NCI-H526 treated with DMSO at 0.1 percent for 48 hours (cell line): ENCODE measurements around the gene TTC9C.
"Not testable (repeated sequence)": the region's sequence is repeated elsewhere in the genome, so short reads cannot be mapped to it uniquely, and the experiment has no call there.

ENCODE experiments used
- DNase-seq: peaks from one replicate; lab custom pipeline; 2025; lab: John Stamatoyannopoulos, UW

The TTC9C gene, protein sequence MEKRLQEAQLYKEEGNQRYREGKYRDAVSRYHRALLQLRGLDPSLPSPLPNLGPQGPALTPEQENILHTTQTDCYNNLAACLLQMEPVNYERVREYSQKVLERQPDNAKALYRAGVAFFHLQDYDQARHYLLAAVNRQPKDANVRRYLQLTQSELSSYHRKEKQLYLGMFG

GRCh38 chr11:62728171-62728988 is at the start of gene TTC9C:
Gene TTC9C, plus strand, starts transcription at chr11:62728486. Its CDS starts 363 bp downstream, at chr11:62728849.
- DNase-seq, result peak; percentile 83

DNA sequence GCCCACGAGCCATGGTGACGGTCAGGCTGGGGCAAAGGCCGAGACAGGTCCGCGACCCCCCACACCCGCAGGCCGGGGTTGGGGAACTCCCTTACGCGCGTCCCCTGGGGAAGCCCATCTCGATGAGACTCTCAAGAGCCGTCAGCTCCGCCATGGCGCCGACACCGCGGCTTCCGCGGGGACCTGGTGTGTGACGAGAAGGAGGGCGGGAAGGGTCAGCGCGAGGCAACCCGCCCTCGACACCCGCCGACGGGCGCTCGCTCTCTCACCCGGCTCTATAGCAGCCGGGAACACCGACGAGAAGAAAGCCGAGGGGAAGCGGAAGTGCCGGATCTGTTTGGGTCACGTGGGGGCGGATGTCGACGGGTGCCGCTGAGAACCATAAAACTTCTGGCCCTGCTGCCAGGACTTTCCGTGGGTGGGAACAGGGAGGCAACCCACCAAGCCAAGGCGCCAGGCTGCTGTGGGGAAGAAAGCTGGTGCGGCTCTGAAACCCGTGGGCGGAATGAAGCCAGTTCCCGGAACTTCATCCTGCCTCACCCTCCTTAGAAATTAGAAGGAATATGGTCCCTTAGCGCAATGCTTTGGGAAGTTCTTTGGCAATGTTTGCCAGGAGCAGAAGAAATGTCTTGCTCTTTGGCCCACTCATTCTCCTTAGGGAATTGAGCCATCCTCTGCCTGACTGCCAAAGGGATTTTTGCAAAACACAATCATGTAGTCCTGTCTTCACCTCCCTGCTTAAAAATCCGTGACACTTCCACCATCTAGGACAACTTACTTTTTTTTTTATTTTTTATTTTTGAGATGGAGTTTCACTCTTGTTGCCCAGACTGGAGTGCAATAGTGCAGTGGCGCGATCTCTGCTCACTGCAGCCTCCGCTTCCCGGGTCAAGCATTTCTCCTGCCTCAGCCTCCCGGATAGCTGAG is 49.3 kb upstream of the TTC9C start, which contains the start of gene UBXN1:
Gene UBXN1 (minus strand): TSS at position 304 of the 927 bp plus-strand sequence. CDS start 150 bp downstream, at position 154.
- peak; percentile 93 for DNase-seq

GRCh38 chr11:62680825-62681240 is 47.5 kb upstream of the TTC9C start:
- DNase-seq, result peak; percentile 70

GRCh38 chr11:62682518-62682917 is 45.8 kb upstream of the TTC9C start:
- no peak for DNase-seq

- DNase-seq, result no peak
These were observed 40.5 kb upstream of the TTC9C start for GRCh38 chr11:62687508-62688396.

DNA sequence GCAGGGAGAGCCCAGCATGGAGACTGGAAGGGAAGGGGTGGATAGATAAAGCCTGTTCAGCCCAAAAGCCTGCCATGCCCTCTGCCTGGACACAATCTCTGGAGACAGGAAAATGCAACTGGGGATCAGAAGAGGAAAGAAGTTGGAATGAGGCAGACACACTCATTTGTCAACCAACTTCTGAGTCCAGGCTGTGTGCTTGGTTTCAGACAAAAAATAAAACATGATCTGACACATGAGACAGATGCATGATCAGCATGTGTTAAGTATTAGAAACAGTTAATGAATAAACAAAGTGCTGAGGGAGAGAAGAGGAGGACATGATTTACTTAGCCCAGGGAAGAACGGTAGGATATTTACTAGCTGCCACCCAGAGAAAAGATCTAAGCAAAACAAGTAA is 39.8 kb upstream of the TTC9C start:
- no peak for DNase-seq

DNA sequence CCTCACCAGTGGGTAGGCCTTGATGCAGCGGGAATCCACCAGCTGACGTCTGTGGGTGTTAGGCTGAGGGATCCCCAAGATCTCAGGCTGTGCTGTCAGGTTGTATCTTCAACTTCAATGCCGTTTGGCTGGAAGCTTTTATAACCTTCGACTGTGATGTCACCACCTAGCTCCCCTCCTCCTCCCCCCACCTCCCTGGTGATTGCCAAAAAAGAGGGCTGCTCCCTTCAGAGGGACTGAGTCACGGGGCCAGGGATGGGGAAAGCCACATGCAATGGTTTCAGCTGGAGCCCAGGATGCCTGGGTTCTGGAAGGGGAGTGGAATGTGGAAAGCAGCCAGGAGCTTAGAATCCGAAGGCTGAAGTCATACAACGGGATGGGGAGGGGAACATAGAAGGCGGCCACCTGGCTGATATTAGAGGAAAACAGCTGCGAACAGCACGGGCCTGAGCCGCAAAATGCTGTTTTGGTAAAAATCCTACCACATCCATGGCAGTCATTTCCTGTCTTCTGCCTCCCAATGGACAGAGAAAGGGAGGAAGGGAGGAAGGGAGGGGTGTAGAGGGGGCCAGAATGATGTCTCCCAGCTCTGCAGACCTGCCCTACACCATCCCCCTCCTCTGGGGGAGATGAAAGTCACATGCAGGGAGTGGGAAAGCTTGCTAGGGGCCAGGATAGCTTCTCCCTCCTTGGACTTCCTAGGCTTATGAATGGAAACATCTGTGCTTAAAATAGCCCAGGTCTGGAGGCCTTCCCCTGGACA is 38.7 kb upstream of the TTC9C start, which contains the start of gene LRRN4CL:
Gene LRRN4CL (minus strand): TSS at position 110 of the 763 bp plus-strand sequence. CDS start 1,022 bp downstream, outside the sequence.
- no peak for DNase-seq

- not testable (repeated sequence) for DNase-seq
These were observed 34.7 kb upstream of the TTC9C start for GRCh38 chr11:62693624-62694023.

- peak; percentile 51 for DNase-seq
These were observed 33.7 kb upstream of the TTC9C start for GRCh38 chr11:62694455-62695167.

GRCh38 chr11:62702246-62702645 is 26.0 kb upstream of the TTC9C start:
- no peak for DNase-seq

DNA sequence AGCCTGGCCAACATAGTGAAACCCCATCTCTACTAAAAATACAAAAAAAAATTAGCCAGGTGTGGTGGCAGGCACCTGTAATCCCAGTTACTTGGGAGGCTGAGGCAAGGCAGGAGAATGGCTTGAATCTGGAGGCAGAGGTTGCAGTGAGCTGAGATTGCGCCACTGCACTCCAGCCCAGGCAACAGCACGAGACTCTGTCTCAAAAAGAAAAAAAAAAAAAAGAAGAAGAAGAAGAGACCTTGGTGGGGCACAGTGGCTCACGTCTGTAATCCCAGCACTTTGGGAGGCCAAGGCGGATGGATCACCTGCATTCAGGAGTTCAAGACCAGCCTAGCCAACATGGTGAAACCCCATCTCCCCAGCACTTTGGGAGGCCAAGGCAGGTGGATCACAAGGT is 24.4 kb upstream of the TTC9C start:
- not testable (repeated sequence) for DNase-seq

DNA sequence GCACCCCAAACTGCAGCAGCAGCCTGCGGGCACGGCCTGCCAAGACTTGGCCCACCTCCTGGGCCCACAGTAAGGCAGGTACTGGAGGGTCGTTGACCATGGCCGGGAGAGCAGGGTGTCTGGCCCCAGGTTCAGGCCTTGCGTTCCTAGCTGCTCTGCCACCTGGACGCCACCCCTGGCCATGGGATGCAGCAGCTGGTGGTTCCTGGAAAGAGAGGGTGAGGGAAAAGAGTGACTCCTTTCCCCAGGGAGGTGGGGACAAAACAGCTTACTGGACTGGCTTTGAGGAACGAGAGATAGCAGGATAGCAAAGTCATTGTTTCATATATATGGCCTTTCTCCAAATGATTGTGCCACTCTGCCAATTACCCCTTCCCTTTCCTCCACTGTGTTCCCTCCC is 22.9 kb upstream of the TTC9C start:
- DNase-seq, result no peak

DNA sequence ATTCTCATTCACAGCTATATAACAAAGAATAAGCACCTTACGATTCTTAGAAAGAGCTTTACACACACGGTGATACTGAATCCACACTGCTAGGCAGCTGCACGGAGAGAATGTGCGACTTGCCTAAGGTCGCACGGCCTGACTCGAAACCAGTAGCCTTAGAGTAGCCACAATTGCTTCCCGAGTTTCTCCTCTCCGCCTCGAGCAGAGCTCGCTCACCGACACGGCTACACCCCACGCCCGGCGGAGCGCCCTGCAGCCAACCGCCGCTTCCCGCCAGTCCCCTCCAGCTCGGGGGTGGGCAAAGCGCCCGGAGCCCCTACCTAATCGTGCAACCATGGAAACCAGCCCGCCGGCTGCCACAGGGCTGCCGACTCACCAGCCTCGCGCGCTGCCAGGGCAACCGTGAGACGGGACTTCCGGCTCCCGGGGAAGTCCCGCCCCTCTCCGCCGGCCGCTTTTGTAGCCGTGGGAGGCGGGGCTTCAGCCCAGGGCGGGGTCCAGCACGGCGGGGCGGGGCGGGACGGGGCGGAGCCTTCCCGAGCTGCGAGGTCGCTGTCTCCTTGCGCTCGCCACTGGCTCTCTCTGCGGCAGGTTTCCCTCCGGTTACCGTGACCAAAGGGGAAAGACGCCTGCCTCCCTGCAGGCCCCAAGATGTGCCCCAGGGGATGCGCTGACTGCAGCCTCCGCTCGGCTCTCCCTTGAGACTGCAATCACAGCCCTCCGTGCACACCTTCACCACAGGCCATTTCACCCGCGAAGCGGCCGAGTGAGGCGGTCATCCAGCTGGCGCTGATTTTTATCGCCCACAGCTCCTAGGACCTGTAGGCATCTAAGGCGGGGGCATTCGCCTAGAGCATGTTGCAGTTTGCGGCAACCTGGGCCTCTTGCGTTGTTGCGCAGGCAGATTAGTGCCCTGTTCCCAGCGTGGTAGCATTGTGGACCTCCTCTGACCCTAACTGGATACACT is 22.1 kb upstream of the TTC9C start:
- DNase-seq, result peak; percentile 92

- DNase-seq, result no peak
These were observed 21.4 kb upstream of the TTC9C start for GRCh38 chr11:62706850-62707247.

- DNase-seq, result no peak
These were observed 20.9 kb upstream of the TTC9C start, which contains the start of the genes BSCL2 and GNG3 for GRCh38 chr11:62707277-62707861. Gene BSCL2, minus strand, starts transcription at chr11:62707424. Its CDS starts 229 bp downstream, at chr11:62707195. Gene GNG3, plus strand, starts transcription at chr11:62707676. Its CDS starts 620 bp downstream, at chr11:62708296.

GRCh38 chr11:62708392-62708791 is 19.9 kb upstream of the TTC9C start:
- no peak for DNase-seq

- DNase-seq, result no peak
These were observed 19.5 kb upstream of the TTC9C start for GRCh38 chr11:62708793-62709192.
